HG03097 (cell line): Measurements from ENCODE around the gene EHF.

Source experiments
- ATAC-seq: cut with Tn5 transposase; IDR thresholded peaks from one replicate; pipeline ENCODE4 v1.9.1; 2021; ENCODE audit not compliant: unreplicated experiment, low FRiP score

EHF gene

DNA sequence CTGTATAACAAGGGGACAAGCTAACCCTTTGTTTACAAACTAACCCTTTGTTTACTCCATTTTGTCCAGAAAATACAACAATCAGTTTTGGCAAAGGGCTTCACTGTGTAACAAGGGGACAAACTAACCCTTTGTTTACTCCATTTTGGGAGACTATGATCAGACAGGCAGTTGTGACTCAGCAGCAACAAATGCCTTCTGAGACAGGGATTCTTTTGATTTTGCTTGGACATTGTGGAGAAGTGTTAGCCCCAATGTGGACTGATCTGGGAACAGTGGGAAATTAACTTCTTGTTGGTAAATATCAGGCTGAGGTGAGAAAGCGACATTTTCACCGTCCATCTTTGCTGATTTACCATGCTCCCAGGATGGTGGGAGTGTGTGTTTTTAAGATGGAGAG lies 983 bp downstream of the EHF start:
- ATAC-seq: no peak

DNA sequence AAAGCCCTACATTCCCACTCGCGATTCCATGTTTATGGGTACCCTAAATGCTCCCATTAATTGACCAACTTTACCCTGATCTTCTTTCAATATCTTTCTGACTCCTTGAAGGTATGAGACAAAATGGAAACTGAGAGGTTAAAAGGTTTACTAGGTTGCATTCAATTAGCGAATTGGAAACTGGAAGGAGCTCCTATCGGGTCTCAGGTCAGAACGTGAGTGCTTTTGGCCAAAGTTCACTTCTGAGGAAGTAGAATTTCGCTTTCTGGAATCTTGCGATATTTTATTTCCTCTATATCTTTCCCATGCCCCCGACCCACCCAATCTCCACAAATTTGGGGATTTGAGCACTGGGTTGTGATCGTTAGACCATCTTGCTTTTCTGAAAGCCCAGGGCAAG lies 2.6 kb downstream of the EHF start:
- no peak for ATAC-seq

DNA sequence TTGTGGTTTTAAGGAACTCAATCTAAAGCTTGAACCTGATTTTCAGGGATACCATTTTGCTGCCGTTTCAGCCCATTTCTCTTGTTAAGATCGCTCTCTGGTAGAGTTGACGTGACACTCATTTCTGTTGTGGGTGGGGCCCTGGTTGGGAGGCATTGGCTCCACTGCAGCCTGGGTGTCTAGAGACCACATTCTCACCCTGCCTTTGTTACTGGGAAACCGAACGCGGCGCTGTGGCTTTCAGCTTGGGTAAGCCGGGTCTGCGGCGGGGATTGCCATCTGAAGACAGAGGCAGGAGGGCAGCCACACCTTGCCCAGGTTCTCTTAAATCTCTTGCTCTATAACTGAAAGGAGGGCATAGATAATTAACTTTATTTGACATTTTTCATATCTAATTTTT lies 3.2 kb downstream of the EHF start:
- ATAC-seq: peak; percentile 68

DNA sequence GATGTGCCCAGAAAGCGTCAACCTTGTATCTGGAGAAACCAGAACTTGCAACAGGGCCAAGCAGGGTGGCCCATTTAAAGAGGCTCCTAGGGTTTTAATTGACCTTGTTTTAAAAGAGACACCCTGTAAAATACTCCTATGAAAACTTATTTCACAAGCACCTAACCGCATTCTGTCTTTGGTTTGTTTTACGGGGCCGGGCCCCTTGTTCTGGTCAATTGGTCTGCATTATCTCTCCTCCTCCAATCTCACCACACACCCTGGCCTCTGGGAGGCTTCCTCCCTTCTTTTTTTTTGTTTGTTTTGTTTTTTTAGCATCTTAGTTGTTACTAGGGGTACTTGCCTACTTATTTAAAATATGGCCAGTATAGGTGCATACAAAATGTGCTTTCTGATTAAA lies 4.7 kb downstream of the EHF start:
- no peak for ATAC-seq

DNA sequence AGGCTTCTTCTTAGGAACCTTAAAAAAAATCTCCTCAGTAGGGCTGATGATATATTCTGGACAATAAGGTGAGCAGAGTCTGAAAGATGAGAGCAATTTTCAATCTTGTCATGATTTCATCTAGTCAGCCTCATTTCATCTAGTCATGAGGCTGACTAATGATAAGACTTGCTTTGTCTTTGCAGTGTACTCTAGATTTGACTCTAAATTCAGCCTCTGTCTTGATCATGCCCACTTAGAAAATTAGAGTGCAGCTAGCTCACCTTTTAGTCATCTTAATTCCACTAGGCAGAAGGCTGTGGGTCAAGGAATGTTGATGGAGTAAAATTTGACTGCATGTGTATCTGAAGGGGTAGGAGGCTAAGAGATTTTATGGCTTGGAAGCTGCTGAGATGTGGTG lies 5.5 kb downstream of the EHF start:
- no peak for ATAC-seq

DNA sequence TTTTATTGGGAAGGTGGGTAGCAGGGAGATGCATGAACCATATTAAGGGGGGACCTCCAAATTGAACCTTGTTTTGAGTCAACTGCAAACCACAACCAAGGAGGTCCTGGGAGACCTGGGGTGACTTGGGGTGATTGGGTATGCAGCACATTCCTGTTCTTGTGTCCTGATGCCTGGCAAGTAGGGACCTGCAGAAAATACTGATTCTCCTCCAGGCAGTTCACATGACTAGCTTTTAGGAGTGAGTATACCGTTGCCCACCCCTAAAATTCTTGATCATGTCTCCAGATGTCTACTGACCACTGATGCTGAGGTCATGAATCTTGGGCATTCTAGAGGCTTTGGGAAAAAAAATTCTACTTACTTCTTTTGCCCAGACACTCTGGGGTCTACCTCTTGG lies 6.3 kb downstream of the EHF start:
- no peak for ATAC-seq

DNA sequence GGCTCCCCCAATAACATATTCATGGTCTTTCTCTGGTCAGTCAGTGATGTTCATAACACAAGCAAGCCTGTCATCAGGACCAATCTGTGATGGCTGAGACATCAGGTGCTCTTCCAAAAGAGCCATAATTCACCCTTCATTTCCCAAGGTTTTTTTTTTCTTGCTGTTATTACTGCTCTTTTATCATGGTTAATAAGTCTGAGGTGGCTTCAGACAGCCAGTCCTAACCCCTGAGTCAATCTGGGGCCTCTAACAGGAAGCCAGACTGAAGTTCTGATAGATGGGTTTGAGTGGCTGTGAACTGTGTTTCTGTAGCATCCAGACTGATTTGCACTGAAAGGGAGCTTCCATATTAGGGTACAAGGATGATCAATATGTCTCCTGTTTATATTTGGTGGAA lies 8.8 kb downstream of the EHF start:
- no peak for ATAC-seq

DNA sequence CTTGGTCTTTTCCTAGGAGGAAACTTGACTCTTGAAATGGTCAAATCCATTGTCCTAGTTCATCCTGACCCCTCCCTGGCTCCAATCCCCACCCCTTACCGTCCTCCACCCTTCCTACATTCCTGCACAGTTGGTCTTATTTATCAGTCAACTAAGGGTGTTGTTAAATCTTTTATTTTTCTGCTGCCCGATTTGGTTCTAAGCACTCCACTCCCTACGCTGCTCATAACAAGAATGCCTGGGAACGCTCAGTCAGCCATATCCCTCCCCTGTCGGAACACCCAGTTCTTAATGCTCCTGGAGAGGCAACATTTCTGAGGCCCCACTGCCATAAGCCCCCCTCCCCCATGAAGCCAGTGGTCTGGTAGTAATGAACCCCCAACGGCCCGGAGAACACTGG lies 9.7 kb downstream of the EHF start:
- no peak for ATAC-seq

DNA sequence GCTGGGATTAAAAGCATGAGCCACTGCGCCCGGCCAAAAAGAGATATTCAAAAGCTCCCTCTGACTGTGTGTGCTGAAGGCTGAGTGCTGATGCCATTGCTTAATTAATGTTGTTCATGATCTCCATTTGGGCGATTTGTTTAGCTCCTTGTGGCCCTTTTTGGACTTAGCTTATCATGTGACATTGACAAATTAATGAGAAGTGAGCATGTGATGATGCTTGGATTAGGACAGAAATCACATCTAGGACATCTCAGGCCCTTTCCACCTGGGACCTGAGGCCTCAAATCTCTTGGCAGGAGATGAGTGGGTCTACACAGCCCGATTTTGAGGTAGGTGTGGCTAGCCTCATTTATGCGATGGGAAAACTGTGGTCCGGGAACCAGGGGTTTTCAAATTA lies 10.4 kb downstream of the EHF start:
- ATAC-seq: no peak

DNA sequence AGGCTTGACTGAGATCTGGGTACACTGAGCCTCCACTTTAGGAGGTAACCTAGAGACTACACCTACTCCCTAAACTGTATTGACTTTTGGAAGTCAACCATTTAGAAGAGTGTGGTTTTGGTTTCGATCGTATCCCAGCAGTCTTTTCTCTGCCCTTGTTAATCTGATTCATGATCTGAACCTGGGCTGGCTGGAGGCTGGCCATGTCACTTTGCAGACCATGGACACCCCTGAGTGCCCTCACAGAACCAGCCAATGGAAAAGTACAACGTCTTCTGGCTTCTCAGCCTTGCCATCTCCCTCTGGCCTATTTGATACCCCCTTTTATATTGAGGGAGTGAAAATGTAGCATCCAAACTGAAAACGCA lies 10.8 kb downstream of the EHF start:
- no peak for ATAC-seq

DNA sequence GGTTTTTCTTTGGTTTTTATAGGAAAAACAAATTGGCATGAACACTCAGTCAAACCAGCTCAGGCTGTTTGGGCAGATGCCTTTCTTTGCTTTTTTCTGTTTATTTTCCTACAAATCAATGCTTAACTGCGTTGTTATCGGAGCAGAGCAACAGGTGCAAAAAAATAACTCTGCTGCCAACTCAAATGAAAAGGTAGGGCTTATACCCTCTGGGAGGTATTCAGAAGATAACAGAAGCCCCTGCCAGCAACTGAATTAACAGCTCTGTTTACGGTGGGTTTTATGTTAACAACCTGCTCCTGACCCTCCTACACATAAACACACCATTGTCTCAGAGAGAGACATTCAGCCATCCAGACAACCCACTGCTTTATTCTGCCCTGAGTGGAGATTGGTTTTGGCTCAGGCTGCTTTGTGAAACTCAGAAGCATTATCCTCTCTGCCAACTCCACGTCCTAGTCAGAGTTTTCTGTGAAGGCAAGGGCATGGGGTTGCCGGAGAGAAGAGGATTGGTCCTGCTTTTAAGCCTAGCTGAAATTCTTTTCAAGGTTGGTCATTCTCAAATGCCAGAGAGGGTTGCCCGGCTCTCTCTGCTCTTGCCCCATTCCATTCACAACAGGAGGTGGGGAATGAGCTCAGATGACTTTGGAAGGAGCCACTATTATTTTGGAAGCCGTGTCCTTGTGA lies 11.4 kb downstream of the EHF start:
- no peak for ATAC-seq

DNA sequence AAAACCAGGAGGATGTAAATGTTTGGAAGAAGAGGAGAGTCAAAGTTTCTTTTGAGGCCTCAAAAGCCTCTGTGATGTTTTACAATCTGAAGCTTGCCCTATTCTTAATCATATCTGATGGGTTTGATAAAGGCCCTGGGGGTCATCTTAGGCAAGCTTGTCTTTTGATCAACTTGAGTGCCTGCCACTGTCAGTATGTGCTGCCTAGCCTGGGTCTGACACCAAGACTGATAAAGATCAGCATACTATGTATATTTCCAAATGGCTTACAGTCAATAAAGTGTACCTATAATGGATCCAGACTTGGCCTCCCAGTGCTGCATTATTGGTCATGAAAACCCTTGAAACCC lies 12.7 kb downstream of the EHF start:
- ATAC-seq: peak; percentile 25

DNA sequence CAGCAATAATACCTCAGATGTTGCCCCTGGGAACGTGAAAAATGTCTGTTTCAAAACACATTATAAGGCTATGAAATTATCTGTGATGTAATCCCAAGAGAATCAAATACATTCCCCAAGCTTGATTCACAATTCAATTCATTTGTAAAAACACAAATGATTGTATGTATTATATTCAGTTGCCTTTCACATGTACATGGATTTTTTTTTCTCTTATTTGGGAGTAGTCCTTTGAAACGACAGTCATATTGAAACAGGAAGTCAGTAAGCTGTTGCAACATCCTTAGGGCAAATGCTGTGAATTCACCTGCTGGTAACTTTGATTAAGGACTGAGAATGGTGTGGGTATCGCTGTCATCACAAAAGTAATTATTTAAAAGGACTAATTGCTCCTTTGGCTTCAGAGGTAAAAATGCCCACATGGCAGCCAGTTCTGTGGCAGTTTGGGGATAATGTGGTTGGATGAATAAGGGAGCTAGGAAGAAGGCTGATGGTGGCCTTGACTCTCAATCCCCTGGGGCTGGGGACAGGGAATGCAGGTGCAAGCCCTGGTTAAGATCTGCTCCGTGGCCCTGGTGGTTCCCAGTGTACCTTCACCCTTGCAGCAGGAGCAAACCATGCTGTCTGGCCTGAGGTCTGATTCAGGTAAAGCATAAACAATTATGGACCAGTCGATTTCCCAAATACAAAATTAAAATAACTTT lies 13.2 kb downstream of the EHF start:
- peak; percentile 70 for ATAC-seq

DNA sequence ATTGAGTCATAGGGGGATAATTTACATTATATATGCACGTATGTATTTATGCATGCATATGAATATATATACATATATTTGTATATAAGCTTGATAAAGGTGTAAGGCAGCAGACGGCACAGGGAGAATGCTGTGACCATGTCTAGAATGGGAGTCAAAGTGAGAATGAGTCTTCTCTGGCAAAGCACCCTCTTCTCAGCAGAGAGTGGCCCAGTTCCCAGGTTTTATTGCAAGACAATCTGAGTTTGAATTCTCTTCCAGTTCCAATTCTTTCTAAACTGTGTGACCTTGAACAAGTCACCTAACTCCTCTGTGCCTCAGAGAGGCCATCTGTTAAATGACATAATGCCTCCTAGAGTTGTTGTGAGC lies 13.8 kb downstream of the EHF start:
- ATAC-seq: no peak

DNA sequence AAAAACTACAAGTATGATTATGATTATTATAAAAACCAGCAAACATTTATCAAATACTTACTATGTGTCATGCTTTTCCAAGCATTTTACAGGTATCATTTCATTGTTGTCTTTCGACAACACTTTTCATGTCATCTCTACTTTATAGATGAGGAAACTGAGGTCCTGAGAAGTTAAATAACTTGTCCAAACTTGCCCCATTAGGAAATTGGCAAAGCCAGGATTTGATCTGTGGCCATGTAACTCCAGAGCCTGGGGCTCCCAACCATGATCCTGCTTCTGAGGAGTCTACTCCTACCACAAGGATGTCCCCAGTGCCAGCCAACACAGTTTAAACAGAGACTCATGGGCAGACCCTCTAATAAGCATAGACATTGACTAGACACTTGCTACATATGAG lies 15.2 kb downstream of the EHF start:
- ATAC-seq: no peak

DNA sequence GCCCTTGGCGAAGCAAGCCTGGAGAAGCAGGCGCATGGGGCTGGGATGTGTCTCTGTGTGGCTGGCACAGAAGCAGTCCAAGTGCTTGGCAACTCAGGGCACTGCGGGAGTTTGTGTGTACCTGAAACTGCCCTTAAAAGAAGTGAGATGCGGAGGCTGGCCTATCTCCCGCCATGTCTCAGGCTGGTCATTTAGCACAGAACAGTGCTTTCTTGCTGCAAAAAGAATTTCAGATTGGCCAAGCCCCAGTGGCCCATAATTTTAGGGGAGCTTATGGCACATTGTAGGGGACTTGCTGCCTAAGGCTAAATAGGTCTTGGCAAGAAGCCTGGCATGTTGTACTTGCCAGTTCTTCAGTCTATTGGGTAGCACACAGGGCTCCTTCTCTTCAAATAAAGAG lies 16.4 kb downstream of the EHF start:
- ATAC-seq: no peak

DNA sequence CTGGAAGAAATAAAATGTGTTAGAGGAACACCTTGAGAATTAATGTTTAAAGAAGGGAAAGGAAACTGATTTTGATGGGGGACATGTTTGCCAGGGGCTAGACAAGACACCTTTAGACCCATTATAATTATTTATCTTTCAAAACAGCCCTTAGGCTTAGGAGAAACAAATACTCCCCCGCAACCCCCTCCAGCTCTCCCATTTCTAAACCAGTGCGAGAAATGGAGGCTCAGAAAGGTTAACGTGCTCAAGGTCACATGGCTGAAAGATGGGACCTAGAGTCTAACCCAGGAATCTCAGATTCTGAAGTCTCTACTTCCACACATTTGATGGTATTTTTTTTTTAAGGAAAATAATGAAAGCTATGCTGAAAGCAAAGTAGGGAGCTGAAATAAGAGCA lies 18.0 kb downstream of the EHF start:
- ATAC-seq: no peak

DNA sequence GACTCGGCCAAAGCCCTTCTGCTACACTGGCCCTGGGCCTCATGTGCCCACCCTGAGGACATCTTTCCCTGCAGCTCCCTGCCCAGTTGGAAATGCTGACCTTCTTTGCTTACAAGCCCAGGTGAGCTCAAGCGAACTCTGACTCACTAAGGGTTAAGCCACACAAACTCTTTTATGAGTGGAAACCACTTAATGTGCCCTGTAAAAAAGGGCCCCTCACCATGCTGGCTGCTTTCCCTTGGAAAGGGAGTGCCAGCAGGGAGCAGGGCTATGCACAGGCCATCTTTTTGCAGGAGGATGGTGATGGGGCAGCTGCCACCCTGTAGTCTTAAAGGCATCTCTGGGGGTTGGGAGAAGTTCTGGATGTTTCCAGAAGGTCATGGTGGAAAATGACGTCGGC lies 18.7 kb downstream of the EHF start:
- no peak for ATAC-seq

DNA sequence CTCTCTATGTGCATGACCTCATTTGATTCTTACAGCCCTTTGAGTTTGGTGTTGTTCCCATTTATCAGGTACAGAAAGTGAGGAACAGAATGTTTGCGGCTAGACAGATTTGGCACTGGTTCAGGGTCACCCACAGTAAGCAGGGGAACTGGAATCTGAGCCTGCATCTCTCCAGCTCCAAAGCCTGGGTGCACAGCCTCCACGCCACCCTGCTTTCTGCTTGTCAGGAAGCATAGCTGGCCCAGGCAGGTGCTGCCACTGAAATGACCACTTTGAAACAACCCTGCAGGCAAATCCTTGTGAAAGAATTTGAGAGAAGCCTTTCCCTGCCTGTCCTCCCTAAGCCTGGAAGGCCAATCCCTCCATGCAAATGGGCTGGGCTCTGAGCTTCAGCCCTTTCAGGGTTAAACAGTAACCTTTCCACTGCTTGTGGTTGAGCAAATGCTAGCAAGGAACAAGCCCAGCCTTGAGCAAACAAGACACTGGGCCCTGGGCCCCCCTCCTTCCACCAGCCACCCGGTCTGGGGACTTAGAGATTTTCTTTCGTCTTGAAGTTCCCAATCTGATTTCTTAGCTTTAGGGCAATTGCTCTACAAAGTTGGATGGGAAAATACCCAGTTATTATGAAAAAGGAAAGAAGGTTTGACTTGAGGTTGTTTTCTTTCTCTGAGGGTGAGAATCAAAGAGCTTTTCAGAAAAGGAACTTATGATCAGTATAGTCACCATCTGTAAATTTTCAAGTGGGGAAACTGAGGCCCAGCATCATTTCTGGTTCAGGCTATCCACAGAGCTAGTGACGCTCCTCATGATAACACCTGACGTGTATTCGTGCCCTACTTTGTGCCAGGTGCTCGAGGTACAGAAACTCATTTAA lies 19.4 kb downstream of the EHF start:
- peak; percentile 86 for ATAC-seq

DNA sequence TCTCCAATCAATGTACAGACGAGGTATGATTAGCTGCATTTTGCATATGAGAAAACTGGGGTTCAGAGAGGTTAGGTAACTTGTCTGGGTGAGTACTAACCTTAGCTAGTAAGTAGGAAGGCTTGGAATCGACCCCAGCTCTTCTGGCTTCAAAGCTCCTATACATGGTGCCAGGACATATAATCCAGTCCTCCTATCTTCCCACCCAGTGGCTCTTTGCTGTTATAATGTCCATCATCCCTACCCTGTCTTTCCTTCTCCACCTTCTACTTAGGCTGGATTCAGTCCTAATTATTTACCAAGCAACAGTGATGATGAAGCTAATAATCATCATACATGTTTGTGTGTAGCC lies 20.0 kb downstream of the EHF start:
- no peak for ATAC-seq

DNA sequence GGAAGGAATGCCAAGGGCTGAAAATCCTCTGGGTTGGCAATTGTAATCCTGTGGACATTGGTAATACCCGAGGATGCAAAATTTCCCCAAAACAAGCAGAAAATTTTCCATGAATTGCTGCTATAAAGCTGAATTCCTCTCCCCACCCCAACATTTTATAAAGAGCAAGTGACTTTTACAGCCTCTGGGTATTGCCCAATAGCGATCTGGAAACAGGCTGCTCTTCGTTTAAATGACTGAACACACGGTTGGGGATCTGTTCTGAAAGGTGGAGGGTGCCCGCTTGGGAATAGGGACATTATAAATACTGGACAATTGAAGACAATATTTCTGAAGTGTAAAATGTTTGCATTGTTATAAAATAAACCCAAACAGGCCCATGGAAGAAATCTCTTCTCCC lies 20.6 kb downstream of the EHF start:
- no peak for ATAC-seq

DNA sequence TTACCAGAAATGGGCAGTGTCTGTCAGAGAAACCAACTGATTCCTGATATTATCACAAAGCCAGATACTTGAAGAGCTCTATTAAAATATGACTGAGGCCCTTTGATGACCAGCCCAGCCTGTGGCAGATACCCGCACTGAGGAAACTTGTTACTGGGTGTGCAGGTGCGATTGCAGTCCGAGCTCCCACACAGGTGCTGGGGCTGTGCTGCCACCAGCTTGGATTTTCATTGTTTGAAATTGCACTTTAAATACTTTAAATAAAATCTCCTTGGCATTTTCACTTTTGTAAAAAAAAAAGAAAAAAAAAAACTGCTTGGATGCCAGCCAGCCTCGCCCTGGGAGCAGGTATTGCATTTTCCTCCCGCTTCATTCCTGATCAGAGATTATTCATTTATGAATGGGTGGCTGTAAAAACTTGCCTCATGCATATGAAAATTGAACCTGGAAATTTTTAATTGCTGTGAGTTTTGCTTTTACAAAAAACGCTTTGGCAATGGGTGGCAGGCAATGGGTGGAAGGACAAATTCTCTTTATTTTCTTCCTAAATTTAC lies 21.2 kb downstream of the EHF start:
- no peak for ATAC-seq
